Endothelial cell of umbilical vein (primary cell): ENCODE data around the gene CCDC47. TPM values are rescaled to one million over a fixed set of nuclear protein-coding genes. Genes with fewer than 3 reads are reported as not detected.

Source experiments
- BruUV-seq: library from RNA; stranded (reverse); fragments of 400-500 nt; replicated peaks from 2 replicates; lab custom pipeline; 2021; lab: Mats Ljungman, UMichigan
- CTCF ChIA-PET: fragments of 300-600, 350-600 bp; sonication (Branson Sonifier 250); formaldehyde crosslinking; loops from one replicate; lab custom pipeline; 2021; ENCODE audit warnings: antibody characterized with exemption, inconsistent platforms; lab: Charles Lee
- POLR2A ChIA-PET: fragments of 300-600, 350-600 bp; sonication (Branson Sonifier 250); formaldehyde crosslinking; loops from one replicate; lab custom pipeline; 2021; ENCODE audit warnings: antibody characterized with exemption, inconsistent platforms; lab: Charles Lee
- DNase-seq: peaks from one replicate; pipeline ENCODE4 v3.0.0-alpha.2; 2011; ENCODE audit warnings: low read depth, low spot score
- FAIRE-seq: peaks from 2 replicates; lab custom pipeline; 2011; peaks lifted over from hg19 to GRCh38; lab: Jason Lieb, UNC
- H2AFZ ChIP-seq: 2 replicates; pipeline ENCODE4 v1.6.0; 2012; ENCODE audit warnings: low read depth, low read length, control low read depth, inconsistent platforms
- H3K27ac ChIP-seq: 2 replicates; pipeline ENCODE4 v1.5.1; 2011; ENCODE audit warnings: low read depth, mild to moderate bottlenecking, control low read depth, low read length, moderate library complexity; ENCODE audit not compliant: insufficient read depth
- H3K27me3 ChIP-seq, 2 experiments: 2 replicates each; pipeline versions ENCODE4 v1.6.0 to v1.6.1; 2011; ENCODE audit warnings: low read length in 2 of 2, mixed read lengths in 1 of 2; ENCODE audit not compliant: control insufficient read depth in 2 of 2, insufficient read depth in 2 of 2
- H3K36me3 ChIP-seq, 2 experiments: 2 replicates in 1 of 2; 3 replicates in 1 of 2; pipeline ENCODE4 v1.5.1; 2011; ENCODE audit warnings: low read length in 2 of 2, mild to moderate bottlenecking in 1 of 2, moderate library complexity in 1 of 2; ENCODE audit not compliant: control insufficient read depth in 2 of 2, insufficient read depth in 2 of 2; ENCODE audit errors: extremely low read depth in 1 of 2
- H3K4me1 ChIP-seq: 3 replicates; pipeline ENCODE4 v1.5.1; 2011; ENCODE audit warnings: mild to moderate bottlenecking, low read length; ENCODE audit not compliant: control insufficient read depth, insufficient read depth; ENCODE audit errors: extremely low read depth
- H3K4me2 ChIP-seq: 2 replicates; pipeline ENCODE4 v1.6.1; 2011; ENCODE audit warnings: low read length, control low read depth, mixed read lengths; ENCODE audit not compliant: insufficient read depth
- H3K4me3 ChIP-seq, 3 experiments: fragments of 200-600 bp in 1 of 3; sonication (generic), shearing (Covaris generic) in 1 of 3; replicated peaks in 1 of 3; 2 replicates each; pipeline ENCODE4 v1.5.1; 2011 to 2016; ENCODE audit warnings: control low read depth in 3 of 3, low read length in 3 of 3, mild to moderate bottlenecking in 2 of 3, inconsistent platforms in 1 of 3, low read depth in 1 of 3, moderate library complexity in 1 of 3; ENCODE audit not compliant: insufficient read depth in 1 of 3
- H3K79me2 ChIP-seq: 2 replicates; pipeline ENCODE4 v1.6.0; 2012; ENCODE audit warnings: low read length, inconsistent platforms; ENCODE audit not compliant: control insufficient read depth, insufficient read depth
- H3K9ac ChIP-seq: replicated peaks from 2 replicates; pipeline ENCODE3; 2011; ENCODE audit warnings: low read length, control low read depth; ENCODE audit not compliant: insufficient read depth; ENCODE audit errors: extremely low read depth
- H3K9me1 ChIP-seq: replicated peaks from 3 replicates; pipeline ENCODE4 v1.6.0; 2011; ENCODE audit warnings: mild to moderate bottlenecking, low read length; ENCODE audit not compliant: control insufficient read depth, insufficient read depth; ENCODE audit errors: extremely low read depth
- H3K9me3 ChIP-seq: replicated peaks from 2 replicates; pipeline ENCODE4 v1.5.1; 2012; ENCODE audit warnings: low read length, inconsistent platforms; ENCODE audit not compliant: control insufficient read depth, insufficient read depth
- H4K20me1 ChIP-seq: replicated peaks from 2 replicates; pipeline ENCODE3; 2011; ENCODE audit warnings: mild to moderate bottlenecking, low read length; ENCODE audit not compliant: control insufficient read depth, insufficient read depth; ENCODE audit errors: extremely low read depth
- MAX ChIP-seq: IDR thresholded peaks from 2 replicates; pipeline ENCODE4 v1.6.1; 2011; ENCODE audit not compliant: insufficient read depth, insufficient read length
- dilution Hi-C: fragments of 300-500 bp; cut with MboI; formaldehyde crosslinking; loops from one replicate; pipeline ENCODE4 v1.15.0; 2019; ENCODE audit warnings: low sequenced_read_pairs; ENCODE audit not compliant: extremely low pct_ligation_motif_present
- intact Hi-C: fragments of 100-400 bp; cut with micrococcal nuclease; formaldehyde crosslinking; loops from one replicate; pipeline ENCODE4 v1.10.0; 2022
- polyA plus RNA-seq, 4 experiments: library from polyadenylated mRNA; depleted of rRNA in 3 of 4; stranded (reverse) in 3 of 4; unstranded in 1 of 4; fragments of >200 nt; gene quantifications; 2 replicates each; pipeline versions ENCODE4 v1.2.1 to v1.2.3, GENCODE V29; 2011 to 2012; ENCODE audit warnings: missing spikeins in 1 of 4
- total RNA-seq: library from RNA; stranded (reverse); gene quantifications from 2 replicates; pipeline ENCODE4 v1.2.3, GENCODE V29; 2021
- TF ChIP-seq, protein P1 (sequence below), 2 donors: IDR thresholded peaks; 1 replicate in 1 of 2; 2 replicates in 1 of 2; pipeline ENCODE4 v1.5.1; 2011; ENCODE audit warnings: low read length in 2 of 2, mild to moderate bottlenecking in 2 of 2, moderate library complexity in 2 of 2, control low read depth in 1 of 2, inconsistent platforms in 1 of 2, low read depth in 1 of 2; ENCODE audit not compliant: insufficient read depth in 1 of 2; ENCODE audit errors: extremely low read depth in 1 of 2

CCDC47 gene
- total and polyA plus RNA-seq, 2 donors (not counting 3 experiments of a cell fraction or from before 2014, with no cell fraction given), result 21.7 to 76.5 TPM

DNA sequence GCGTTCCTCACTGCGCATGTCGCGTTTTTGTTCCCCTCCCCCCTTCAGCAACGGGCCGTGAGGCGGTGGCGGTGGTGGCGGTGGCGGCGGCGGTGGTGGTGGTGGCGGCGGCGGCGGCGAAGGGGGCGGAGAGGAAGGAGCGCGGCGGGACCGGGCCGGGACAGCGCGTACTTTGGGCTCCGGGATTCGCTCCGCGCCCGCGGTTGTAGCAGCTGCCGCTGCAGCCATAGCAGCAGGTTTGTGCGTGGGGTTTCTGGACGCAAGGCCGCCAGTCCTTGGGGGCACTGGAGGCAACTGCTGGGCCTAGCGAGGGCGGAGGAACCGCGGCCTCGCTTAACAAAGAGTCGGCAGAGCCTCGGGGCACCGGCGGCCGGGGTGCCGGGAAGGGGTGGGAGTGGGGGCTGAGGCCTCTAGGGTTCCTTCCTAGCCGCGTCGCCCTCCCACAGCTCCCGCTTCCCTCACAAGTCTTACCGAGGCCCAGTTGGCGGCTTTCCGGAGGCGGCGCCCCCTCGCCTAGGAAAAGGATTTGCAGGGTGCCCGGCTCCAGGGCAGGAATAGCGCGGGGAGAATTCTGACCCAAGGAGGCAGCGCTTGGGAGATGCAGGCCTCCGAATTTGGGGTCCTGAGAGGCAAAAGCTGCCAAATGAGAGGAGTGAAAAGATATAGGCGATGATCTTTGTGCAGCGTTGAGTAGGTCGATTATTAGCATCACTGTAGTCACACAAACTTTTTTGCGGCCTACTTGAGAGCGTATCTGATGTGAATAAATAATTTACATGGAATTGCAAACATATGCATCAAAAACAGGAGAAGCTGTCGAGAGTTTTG, 958 bp upstream of the CCDC47 start, which contains the start of gene DDX42:
DDX42 (plus strand) TSS at position 30 of the 828 bp plus-strand sequence. CDS start 12,880 bp downstream, outside the sequence.
- peaks cover 88% of the 10 kb centered on the region for H3K79me2 ChIP-seq
- peak within 1 kb of the TSS; percentile 77 to 94 (median 94) for H3K4me3 ChIP-seq
- peak; percentile 80 for DNase-seq
- BruUV-seq, result no TSS peak
- dilution Hi-C loops, result no loop called here
- CTCF ChIA-PET, result interaction anchor here (0.7 to 2.4 kb wide), 10 partner anchors 7 to 349 kb away, joined by 3 to 9 read pairs (median 4); no protein-coding TSS in a partner anchor
- H3K9me1 ChIP-seq, result no peaks in the 10 kb centered on the region
- peak within 1 kb of the TSS; percentile 78 for H3K27ac ChIP-seq
- no peaks in the 10 kb centered on the region for H4K20me1 ChIP-seq
- no peak for FAIRE-seq
- peaks cover 0 to 2% of the 10 kb centered on the region in 2 experiments for H3K36me3 ChIP-seq
- peaks cover 15% of the 10 kb centered on the region for H3K4me1 ChIP-seq
- intact Hi-C loops, result loop anchor here (1.0 to 2.0 kb wide), 2 partner anchors 53 to 152 kb away; partner anchors contain the start of genes FTSJ3, MAP3K3 and PSMC5
- POLR2A ChIA-PET, result interaction anchor here (0.8 to 2.4 kb wide), 3 partner anchors 32 to 152 kb away, joined by 3 to 5 read pairs (median 4); partner anchors contain the start of gene MAP3K3
- TF ChIP-seq, protein P1, sequence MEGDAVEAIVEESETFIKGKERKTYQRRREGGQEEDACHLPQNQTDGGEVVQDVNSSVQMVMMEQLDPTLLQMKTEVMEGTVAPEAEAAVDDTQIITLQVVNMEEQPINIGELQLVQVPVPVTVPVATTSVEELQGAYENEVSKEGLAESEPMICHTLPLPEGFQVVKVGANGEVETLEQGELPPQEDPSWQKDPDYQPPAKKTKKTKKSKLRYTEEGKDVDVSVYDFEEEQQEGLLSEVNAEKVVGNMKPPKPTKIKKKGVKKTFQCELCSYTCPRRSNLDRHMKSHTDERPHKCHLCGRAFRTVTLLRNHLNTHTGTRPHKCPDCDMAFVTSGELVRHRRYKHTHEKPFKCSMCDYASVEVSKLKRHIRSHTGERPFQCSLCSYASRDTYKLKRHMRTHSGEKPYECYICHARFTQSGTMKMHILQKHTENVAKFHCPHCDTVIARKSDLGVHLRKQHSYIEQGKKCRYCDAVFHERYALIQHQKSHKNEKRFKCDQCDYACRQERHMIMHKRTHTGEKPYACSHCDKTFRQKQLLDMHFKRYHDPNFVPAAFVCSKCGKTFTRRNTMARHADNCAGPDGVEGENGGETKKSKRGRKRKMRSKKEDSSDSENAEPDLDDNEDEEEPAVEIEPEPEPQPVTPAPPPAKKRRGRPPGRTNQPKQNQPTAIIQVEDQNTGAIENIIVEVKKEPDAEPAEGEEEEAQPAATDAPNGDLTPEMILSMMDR (IDR thresholded peaks at IDR 0.05; ENCODE audit: extremely low read depth in 1 of 2, insufficient read depth in 1 of 2, low read depth in 1 of 2, low read length in 2 of 2), result peak in 1 of 2 donors; percentile 17
- TF ChIP-seq MAX, result no peak
- peak within 1 kb of the TSS; percentile 65 for H2AFZ ChIP-seq
- peak within 1 kb of the TSS; percentile 90 for H3K9ac ChIP-seq
- H3K9me3 ChIP-seq, result no peaks in the 10 kb centered on the region
- peak within 1 kb of the TSS; percentile 98 for H3K4me2 ChIP-seq
- H3K27me3 ChIP-seq, result no peaks in the 10 kb centered on the region
